AG04450 (cell line): Measurements from ENCODE around the gene FOXE3. TPM values are rescaled to one million over a fixed set of nuclear protein-coding genes. Genes with fewer than 3 reads are reported as not detected.
"Not testable (repeated sequence)": the region's sequence is repeated elsewhere in the genome, so short reads cannot be mapped to it uniquely, and the experiment has no call there.

Source experiments
- CTCF ChIA-PET: fragments of 300-600, 350-600 bp; formaldehyde crosslinking; extraction: SDS; loops from one replicate; lab custom pipeline; 2022; ENCODE audit warnings: antibody characterized with exemption, inconsistent platforms; lab: Charles Lee
- POLR2A ChIA-PET: fragments of 350-600 bp; formaldehyde crosslinking; extraction: SDS; loops from one replicate; lab custom pipeline; 2021; ENCODE audit warnings: antibody characterized with exemption, inconsistent platforms; lab: Yijun Ruan, JAX
- DNase-seq: peaks from one replicate; pipeline ENCODE4 v3.0.0-alpha.2; 2011; ENCODE audit warnings: low read depth, low spot score
- H3K27ac ChIP-seq: one replicate; pipeline ENCODE4 v1.5.1; 2012; ENCODE audit warnings: low read depth, low read length, control low read depth
- H3K27me3 ChIP-seq: one replicate; pipeline ENCODE4 v1.6.0; 2012; ENCODE audit warnings: low read length; ENCODE audit not compliant: control insufficient read depth, insufficient read depth
- H3K4me3 ChIP-seq: 2 replicates; pipeline ENCODE4 v1.5.1; 2011; ENCODE audit warnings: mild to moderate bottlenecking, low read depth, low read length, control low read depth
- H3K9me3 ChIP-seq: 2 replicates; pipeline ENCODE4 v1.5.1; 2012; ENCODE audit warnings: low read length; ENCODE audit not compliant: control insufficient read depth, insufficient read depth
- polyA plus RNA-seq: library from polyadenylated mRNA; depleted of rRNA; stranded (reverse); fragments of >200 nt; gene quantifications from 2 replicates; pipeline ENCODE4 v1.2.3, GENCODE V29; 2011
- TF ChIP-seq, protein P1 (sequence below): IDR thresholded peaks from 2 replicates; pipeline ENCODE4 v1.5.1; 2011; ENCODE audit warnings: low read depth, low read length, control low read depth, inconsistent platforms

FOXE3 gene
- polyA plus RNA-seq, 1 experiment: not detected

DNA sequence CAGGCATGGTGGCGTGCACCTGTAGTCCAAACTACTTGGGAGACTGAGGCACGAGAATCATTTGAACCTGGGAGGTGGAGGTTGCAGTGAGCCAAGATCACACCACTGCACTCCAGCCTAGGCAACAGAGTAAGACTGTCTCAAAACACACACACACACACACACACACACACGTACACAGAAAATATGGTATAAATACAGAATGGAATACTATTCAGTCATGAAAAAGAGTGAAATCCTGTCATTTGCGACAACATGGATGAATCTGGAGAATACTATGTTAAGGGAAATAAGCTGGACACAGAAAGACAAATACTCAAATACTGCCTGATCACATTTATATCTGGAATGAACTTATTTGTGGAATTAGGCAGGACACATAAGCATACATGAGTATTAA is 40.2 kb downstream of the FOXE3 start:
- ChIA-PET POLR2A (no interaction called here), CTCF (interaction anchor here (0.6 to 0.9 kb wide), 2 partner anchors 10 to 19 kb away, joined by 3 to 7 read pairs; partner anchors contain the start of gene FOXD2)
- no peak overlapping the region for H3K4me3 ChIP-seq
- TF ChIP-seq, protein P1, sequence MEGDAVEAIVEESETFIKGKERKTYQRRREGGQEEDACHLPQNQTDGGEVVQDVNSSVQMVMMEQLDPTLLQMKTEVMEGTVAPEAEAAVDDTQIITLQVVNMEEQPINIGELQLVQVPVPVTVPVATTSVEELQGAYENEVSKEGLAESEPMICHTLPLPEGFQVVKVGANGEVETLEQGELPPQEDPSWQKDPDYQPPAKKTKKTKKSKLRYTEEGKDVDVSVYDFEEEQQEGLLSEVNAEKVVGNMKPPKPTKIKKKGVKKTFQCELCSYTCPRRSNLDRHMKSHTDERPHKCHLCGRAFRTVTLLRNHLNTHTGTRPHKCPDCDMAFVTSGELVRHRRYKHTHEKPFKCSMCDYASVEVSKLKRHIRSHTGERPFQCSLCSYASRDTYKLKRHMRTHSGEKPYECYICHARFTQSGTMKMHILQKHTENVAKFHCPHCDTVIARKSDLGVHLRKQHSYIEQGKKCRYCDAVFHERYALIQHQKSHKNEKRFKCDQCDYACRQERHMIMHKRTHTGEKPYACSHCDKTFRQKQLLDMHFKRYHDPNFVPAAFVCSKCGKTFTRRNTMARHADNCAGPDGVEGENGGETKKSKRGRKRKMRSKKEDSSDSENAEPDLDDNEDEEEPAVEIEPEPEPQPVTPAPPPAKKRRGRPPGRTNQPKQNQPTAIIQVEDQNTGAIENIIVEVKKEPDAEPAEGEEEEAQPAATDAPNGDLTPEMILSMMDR: no peak
- no peaks in the 10 kb centered on the region for H3K9me3 ChIP-seq
- H3K27me3 ChIP-seq: peaks cover 12% of the 10 kb centered on the region
- no peak overlapping the region for H3K27ac ChIP-seq
- no peak for DNase-seq

DNA sequence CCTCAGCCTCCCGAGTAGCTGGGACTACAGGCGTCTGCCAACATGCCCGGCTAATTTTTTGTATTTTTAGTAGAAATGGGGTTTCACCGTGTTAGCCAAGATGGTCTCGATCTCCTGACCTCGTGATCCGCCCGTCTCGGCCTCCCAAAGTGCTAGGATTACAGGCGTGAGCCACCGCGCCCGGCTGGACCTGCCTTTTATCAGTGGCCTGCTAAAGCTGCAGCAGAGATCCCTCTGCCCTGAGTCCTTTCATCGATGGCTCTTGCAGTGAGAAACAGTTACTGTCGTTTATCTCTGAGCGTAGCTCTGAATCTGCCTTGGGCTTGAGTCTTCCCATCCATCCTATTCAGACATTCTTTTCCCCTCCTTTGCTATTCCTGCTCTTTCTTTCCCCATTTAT is 41.5 kb downstream of the FOXE3 start:
- DNase-seq, H3K27ac ChIP-seq, H3K27me3 ChIP-seq, H3K4me3 ChIP-seq, H3K9me3 ChIP-seq, POLR2A ChIA-PET: not testable (repeated sequence)
- CTCF ChIA-PET: interaction anchor here (1.0 kb wide), 1 partner anchor 20 kb away, joined by 4 read pairs; no protein-coding TSS in a partner anchor

DNA sequence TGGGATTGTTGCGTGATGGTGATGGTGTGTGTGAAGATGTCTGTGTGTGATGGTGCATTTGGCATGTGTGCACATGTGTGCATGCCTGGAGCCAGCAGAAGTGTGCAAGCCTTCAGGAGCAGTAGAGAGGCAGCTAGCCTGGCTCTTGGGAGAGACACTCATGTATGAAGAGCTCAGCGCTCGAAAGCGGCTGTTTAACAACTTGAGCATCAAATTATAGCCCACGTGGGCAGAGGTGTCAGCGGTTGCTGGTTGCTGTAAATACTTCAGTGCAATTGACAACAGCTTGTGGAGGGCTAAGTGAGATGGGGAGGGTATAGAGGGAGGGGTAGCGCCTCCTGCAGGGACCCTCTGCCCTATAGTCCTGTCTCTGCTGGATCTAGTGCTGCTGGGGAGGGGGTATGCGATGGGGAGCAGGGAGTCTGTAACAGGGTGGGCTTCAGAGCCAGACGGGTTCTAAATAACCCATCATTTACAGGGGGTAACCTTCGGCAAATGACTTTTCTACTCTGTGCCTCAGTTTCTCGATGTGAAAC is 43.2 kb downstream of the FOXE3 start:
- no peak overlapping the region for H3K4me3 ChIP-seq
- H3K27me3 ChIP-seq: peaks cover 5% of the 10 kb centered on the region
- DNase-seq: no peak
- TF ChIP-seq, protein P1: no peak
- POLR2A ChIA-PET: no interaction called here
- CTCF ChIA-PET: interaction anchor here (1.5 kb wide), 1 partner anchor 280 kb away, joined by 3 read pairs; no protein-coding TSS in a partner anchor
- H3K27ac ChIP-seq: no peak overlapping the region
- H3K9me3 ChIP-seq: no peaks in the 10 kb centered on the region

DNA sequence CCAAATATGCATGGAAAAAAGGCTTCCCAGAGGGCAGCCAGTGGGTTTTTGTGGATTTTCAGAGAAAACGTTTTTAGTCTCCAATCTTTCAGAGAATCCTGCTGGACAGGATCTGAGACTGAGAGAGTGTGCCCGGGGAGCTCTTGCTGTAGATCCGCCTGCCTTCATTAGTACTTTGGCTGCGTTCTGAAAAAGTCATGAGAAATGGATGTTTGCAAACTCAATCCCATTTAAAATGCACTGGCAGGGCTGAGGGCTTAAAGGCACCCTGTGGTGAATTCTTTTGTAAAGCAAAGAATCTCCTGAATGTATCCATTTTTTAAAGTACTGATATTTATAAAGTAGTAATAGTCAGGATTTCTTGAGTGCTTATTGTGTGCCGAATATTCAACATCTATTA is 44.0 kb downstream of the FOXE3 start:
- Histone ChIP-seq H3K9me3 (no peaks in the 10 kb centered on the region), H3K27ac (no peak overlapping the region), H3K4me3 (no peak overlapping the region), H3K27me3 (peaks cover 5% of the 10 kb centered on the region)
- CTCF ChIA-PET: interaction anchor here (0.8 kb wide), 1 partner anchor 266 kb away, joined by 3 read pairs; no protein-coding TSS in a partner anchor
- POLR2A ChIA-PET: no interaction called here
- DNase-seq: no peak
- TF ChIP-seq, protein P1: no peak

DNA sequence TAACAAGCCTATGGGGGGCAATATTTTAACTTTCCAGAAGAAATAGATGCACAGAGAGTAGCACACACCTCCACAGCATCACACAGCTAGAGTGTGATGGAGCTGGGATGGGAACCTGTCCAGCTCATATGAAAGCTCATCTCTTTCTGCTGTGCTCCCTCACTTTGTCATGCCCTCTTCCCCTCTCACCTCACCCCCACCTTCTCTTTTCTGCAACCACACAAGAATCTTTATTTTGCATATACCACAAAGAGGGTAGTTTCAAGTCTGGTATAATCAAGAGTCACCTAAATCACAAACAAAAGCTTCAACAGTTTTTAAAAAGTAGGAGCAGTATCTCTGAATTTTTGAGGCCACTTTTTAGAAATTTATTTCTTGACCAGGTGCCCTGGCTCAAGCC is 44.4 kb downstream of the FOXE3 start:
- POLR2A ChIA-PET: no interaction called here
- peaks cover 5% of the 10 kb centered on the region for H3K27me3 ChIP-seq
- no peak overlapping the region for H3K4me3 ChIP-seq
- CTCF ChIA-PET: interaction anchor here (0.8 kb wide), 1 partner anchor 266 kb away, joined by 3 read pairs; no protein-coding TSS in a partner anchor
- TF ChIP-seq, protein P1: no peak
- H3K9me3 ChIP-seq: no peaks in the 10 kb centered on the region
- no peak for DNase-seq
- no peak overlapping the region for H3K27ac ChIP-seq
